Fibroblast of villous mesenchyme (primary cell): ENCODE results near the gene LMBRD1. TPM values are rescaled to one million over a fixed set of nuclear protein-coding genes. Genes with fewer than 3 reads are reported as not detected.

Experiments used
- DNase-seq: peaks from one replicate; pipeline ENCODE4 v3.0.0-alpha.2; 2010; ENCODE audit warnings: low read depth
- H3K4me3 ChIP-seq: 2 replicates; pipeline ENCODE4 v1.5.1; 2011; ENCODE audit warnings: low read depth, mild to moderate bottlenecking, low read length
- CTCF ChIP-seq: IDR thresholded peaks from 2 replicates; pipeline ENCODE4 v1.5.1; 2012; ENCODE audit warnings: low read depth, mild to moderate bottlenecking, low read length; ENCODE audit not compliant: insufficient read depth
- total RNA-seq: library from RNA; depleted of rRNA; stranded (reverse); fragments of >200 nt; gene quantifications from 2 replicates; pipeline ENCODE4 v1.2.3, GENCODE V29; 2012

The LMBRD1 gene
- total RNA-seq, 1 donor = 28.5 TPM

GRCh38 chr6:69663215-69663614 is 133.6 kb downstream of the LMBRD1 start:
- no peak overlapping the region for H3K4me3 ChIP-seq
- no peak for TF ChIP-seq CTCF
- DNase-seq = no peak

GRCh38 chr6:69650703-69651102 is 146.1 kb downstream of the LMBRD1 start:
- no peak overlapping the region for H3K4me3 ChIP-seq
- no peak for TF ChIP-seq CTCF
- DNase-seq = no peak

- no peak for TF ChIP-seq CTCF
- no peak for DNase-seq
- H3K4me3 ChIP-seq = no peak overlapping the region
Measured at GRCh38 chr6:69647726-69648125, 149.1 kb downstream of the LMBRD1 start.

GRCh38 chr6:69643688-69644087 is 153.1 kb downstream of the LMBRD1 start:
- no peak for DNase-seq
- TF ChIP-seq CTCF = no peak
- no peak overlapping the region for H3K4me3 ChIP-seq

- TF ChIP-seq CTCF = no peak
Measured at GRCh38 chr6:69632932-69633331, 163.9 kb downstream of the LMBRD1 start.

GRCh38 chr6:69631552-69632346 is 165.1 kb downstream of the LMBRD1 start:
- TF ChIP-seq CTCF = no peak
- no peak overlapping the region for H3K4me3 ChIP-seq
- DNase-seq = no peak

More at GRCh38 chr6:69632932-69633331, 163.9 kb downstream of the LMBRD1 start:
- no peak overlapping the region for H3K4me3 ChIP-seq
- no peak for DNase-seq

GRCh38 chr6:69630767-69631166 is 166.0 kb downstream of the LMBRD1 start:
- no peak overlapping the region for H3K4me3 ChIP-seq
- no peak for DNase-seq
- no peak for TF ChIP-seq CTCF
